Measurements from ENCODE around the gene MPO. TPM values are rescaled to one million over a fixed set of nuclear protein-coding genes. Genes with fewer than 3 reads are reported as not detected.
A peak's percentile ranks its signal among the peaks of the same experiment; 100 is the strongest.

The MPO gene
- total and polyA plus RNA-seq, 9 of the 15 experiments (the other 6 are each of a cell fraction or from before 2014, with no cell fraction given): 0.04 to 0.47 (median 0.39) TPM; not detected in 6

DNA sequence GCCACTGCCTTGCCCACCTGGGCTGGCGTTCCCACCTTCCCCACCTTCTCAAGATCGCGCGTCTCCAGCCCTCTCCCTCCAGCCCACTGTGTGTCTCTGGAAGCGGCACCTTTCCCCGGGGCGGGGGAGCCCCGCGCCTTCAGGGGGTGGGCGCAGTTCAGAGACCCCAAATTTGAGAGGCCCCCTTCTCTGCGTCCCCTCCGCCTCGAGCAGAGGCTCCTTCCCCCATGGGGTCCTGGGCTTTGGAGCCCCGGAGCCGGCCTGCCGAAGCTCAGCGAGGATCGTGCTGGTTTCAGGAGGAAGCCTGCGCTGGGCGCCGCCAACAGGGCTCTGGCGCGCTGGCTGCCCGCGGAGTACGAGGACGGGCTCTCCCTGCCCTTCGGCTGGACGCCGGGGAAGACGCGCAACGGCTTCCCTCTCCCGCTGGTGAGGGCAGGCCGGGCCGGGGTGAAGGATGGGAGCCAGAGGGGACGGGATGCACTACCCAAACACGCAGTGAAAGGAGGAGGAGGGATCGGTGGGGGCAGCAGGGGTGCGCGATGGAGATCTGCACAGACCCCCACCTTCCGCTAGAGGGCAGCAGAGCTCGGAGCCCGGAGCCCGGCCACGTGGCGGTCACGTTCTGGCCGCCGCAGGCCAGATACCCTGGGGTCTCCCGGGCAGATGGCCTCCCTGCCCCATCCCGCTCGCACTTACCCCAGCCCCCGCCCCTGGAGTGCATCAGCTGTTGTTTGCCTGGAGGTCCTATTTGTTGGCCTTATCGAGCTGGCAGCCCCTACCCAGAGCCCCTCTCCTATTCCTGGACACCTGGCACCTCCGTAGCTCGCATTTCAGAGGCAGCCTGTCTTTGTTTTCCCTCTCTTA lies 31.2 kb downstream of the MPO start (continued):
- TF ChIP-seq CLOCK (CRISPR knock-in tag; IDR thresholded peaks at IDR 0.05; ENCODE audit: borderline replicate concordance) (no peak), ZNF830 (CRISPR knock-in tag; IDR thresholded peaks at IDR 0.05) (no peak), SLC30A9 (CRISPR knock-in tag; IDR thresholded peaks at IDR 0.05) (no peak), THRA (IDR thresholded peaks at IDR 0.05) (no peak), NCOR1 (IDR thresholded peaks at IDR 0.05) (no peak), PRMT5 (CRISPR knock-in tag; IDR thresholded peaks at IDR 0.05) (no peak), ETV5 (CRISPR knock-in tag; IDR thresholded peaks at IDR 0.05; ENCODE audit: low read depth) (no peak), RBM25 (IDR thresholded peaks at IDR 0.05; ENCODE audit: low read depth, low read length, severe bottlenecking) (no peak), EWSR1 (IDR thresholded peaks at IDR 0.05; ENCODE audit: borderline replicate concordance, low read depth, partially characterized antibody) (no peak), TSC22D4 (tag; IDR thresholded peaks at IDR 0.05) (no peak), RFX5 (IDR thresholded peaks at IDR 0.05; ENCODE audit: low read depth, low read length) (no peak), SIRT6 (IDR thresholded peaks at IDR 0.05; ENCODE audit: low read depth, low read length) (no peak), ZNF398 (CRISPR knock-in tag; IDR thresholded peaks at IDR 0.05) (no peak)
- TF ChIP-seq, protein P1, sequence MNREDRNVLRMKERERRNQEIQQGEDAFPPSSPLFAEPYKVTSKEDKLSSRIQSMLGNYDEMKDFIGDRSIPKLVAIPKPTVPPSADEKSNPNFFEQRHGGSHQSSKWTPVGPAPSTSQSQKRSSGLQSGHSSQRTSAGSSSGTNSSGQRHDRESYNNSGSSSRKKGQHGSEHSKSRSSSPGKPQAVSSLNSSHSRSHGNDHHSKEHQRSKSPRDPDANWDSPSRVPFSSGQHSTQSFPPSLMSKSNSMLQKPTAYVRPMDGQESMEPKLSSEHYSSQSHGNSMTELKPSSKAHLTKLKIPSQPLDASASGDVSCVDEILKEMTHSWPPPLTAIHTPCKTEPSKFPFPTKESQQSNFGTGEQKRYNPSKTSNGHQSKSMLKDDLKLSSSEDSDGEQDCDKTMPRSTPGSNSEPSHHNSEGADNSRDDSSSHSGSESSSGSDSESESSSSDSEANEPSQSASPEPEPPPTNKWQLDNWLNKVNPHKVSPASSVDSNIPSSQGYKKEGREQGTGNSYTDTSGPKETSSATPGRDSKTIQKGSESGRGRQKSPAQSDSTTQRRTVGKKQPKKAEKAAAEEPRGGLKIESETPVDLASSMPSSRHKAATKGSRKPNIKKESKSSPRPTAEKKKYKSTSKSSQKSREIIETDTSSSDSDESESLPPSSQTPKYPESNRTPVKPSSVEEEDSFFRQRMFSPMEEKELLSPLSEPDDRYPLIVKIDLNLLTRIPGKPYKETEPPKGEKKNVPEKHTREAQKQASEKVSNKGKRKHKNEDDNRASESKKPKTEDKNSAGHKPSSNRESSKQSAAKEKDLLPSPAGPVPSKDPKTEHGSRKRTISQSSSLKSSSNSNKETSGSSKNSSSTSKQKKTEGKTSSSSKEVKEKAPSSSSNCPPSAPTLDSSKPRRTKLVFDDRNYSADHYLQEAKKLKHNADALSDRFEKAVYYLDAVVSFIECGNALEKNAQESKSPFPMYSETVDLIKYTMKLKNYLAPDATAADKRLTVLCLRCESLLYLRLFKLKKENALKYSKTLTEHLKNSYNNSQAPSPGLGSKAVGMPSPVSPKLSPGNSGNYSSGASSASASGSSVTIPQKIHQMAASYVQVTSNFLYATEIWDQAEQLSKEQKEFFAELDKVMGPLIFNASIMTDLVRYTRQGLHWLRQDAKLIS (CRISPR knock-in tag; IDR thresholded peaks at IDR 0.05): peak; percentile 93
- TF ChIP-seq, protein P2, sequence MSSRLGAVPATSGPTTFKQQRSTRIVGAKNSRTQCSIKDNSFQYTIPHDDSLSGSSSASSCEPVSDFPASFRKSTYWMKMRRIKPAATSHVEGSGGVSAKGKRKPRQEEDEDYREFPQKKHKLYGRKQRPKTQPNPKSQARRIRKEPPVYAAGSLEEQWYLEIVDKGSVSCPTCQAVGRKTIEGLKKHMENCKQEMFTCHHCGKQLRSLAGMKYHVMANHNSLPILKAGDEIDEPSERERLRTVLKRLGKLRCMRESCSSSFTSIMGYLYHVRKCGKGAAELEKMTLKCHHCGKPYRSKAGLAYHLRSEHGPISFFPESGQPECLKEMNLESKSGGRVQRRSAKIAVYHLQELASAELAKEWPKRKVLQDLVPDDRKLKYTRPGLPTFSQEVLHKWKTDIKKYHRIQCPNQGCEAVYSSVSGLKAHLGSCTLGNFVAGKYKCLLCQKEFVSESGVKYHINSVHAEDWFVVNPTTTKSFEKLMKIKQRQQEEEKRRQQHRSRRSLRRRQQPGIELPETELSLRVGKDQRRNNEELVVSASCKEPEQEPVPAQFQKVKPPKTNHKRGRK (tag; IDR thresholded peaks at IDR 0.05): no peak
